Superior temporal gyrus (tissue), 1 donor: ENCODE data around the gene GARIN5B.

Experiments used
- DNase-seq: peaks from one replicate; pipeline ENCODE4 v3.0.0-alpha.2; 2016; ENCODE audit errors: extremely low spot score

The GARIN5B gene

GRCh38 chr19:55324662-55325061 is 38.4 kb downstream of the GARIN5B start:
- DNase-seq: no peak

- DNase-seq: no peak
These were observed 40.7 kb downstream of the GARIN5B start for GRCh38 chr19:55322204-55322885.

- DNase-seq: no peak
These were observed 41.5 kb downstream of the GARIN5B start for GRCh38 chr19:55321466-55322137.

GRCh38 chr19:55320844-55321419 is 42.1 kb downstream of the GARIN5B start:
- DNase-seq: no peak

GRCh38 chr19:55319785-55320184 is 43.3 kb downstream of the GARIN5B start:
- DNase-seq: peak; percentile 24

- no peak for DNase-seq
These were observed 46.4 kb downstream of the GARIN5B start for GRCh38 chr19:55316646-55317045.

- no peak for DNase-seq
These were observed 47.0 kb downstream of the GARIN5B start for GRCh38 chr19:55315956-55316525.

GRCh38 chr19:55314396-55314795 is 48.7 kb downstream of the GARIN5B start:
- DNase-seq: no peak

- no peak for DNase-seq
These were observed 50.2 kb downstream of the GARIN5B start for GRCh38 chr19:55312621-55313512.

GRCh38 chr19:55311797-55312196 is 51.3 kb downstream of the GARIN5B start:
- DNase-seq: no peak

- DNase-seq: no peak
These were observed 51.7 kb downstream of the GARIN5B start for GRCh38 chr19:55311397-55311796.

GRCh38 chr19:55310498-55310897 is 52.6 kb downstream of the GARIN5B start:
- DNase-seq: no peak

GRCh38 chr19:55309448-55309847 is 53.6 kb downstream of the GARIN5B start:
- no peak for DNase-seq

- no peak for DNase-seq
These were observed 54.8 kb downstream of the GARIN5B start for GRCh38 chr19:55308281-55308680.

GRCh38 chr19:55306712-55307111 is 56.3 kb downstream of the GARIN5B start:
- no peak for DNase-seq

- DNase-seq: no peak
These were observed 57.0 kb downstream of the GARIN5B start for GRCh38 chr19:55305983-55306562.

- peak; percentile 22 for DNase-seq
These were observed 57.6 kb downstream of the GARIN5B start for GRCh38 chr19:55305491-55305890.

- no peak for DNase-seq
These were observed 58.1 kb downstream of the GARIN5B start for GRCh38 chr19:55304980-55305379.
